CD4-positive, CD25-positive, alpha-beta regulatory T cell (primary cell): ENCODE results near the gene TENM4. TPM values are rescaled to one million over a fixed set of nuclear protein-coding genes. Genes with fewer than 3 reads are reported as not detected.

ENCODE experiments used
- ATAC-seq, 2 donors: fragments of 150-1000 bp; cut with Tn5 transposase; one replicate each; pipeline ENCODE4 v1.10.0; 2021; ENCODE audit warnings: low read depth in 2 of 2, moderate number of reproducible peaks in 2 of 2, moderate library complexity in 1 of 2
- DNase-seq, 3 donors: peaks; one replicate each; pipeline versions ENCODE4 v3.0.0 to v3.0.0-alpha.2; 2012 to 2022; ENCODE audit warnings: mixed read lengths in 1 of 3
- H3K27ac ChIP-seq: one replicate; pipeline ENCODE4 v1.7.0; 2013; ENCODE audit warnings: mild to moderate bottlenecking, low read length; ENCODE audit not compliant: insufficient read depth, poor library complexity, severe bottlenecking
- H3K27me3 ChIP-seq: one replicate; pipeline ENCODE4 v1.7.0; 2013; ENCODE audit warnings: low read length; ENCODE audit not compliant: control insufficient read depth, insufficient read depth
- H3K36me3 ChIP-seq: one replicate; pipeline ENCODE4 v1.7.0; 2013; ENCODE audit warnings: mild to moderate bottlenecking, low read length, moderate library complexity; ENCODE audit not compliant: control insufficient read depth, insufficient read depth
- H3K4me1 ChIP-seq: 2 replicates; pipeline ENCODE4 v1.7.0; 2013; ENCODE audit warnings: mild to moderate bottlenecking, low read length; ENCODE audit not compliant: insufficient read depth, control insufficient read depth, poor library complexity, severe bottlenecking
- H3K4me3 ChIP-seq: one replicate; pipeline ENCODE4 v1.7.0; 2013; ENCODE audit warnings: low read depth, mild to moderate bottlenecking, low read length, moderate library complexity
- H3K9me3 ChIP-seq, 2 experiments: 1 replicate in 1 of 2; 2 replicates in 1 of 2; pipeline ENCODE4 v1.7.0; 2013; ENCODE audit warnings: low read length in 2 of 2, mild to moderate bottlenecking in 1 of 2, moderate library complexity in 1 of 2; ENCODE audit not compliant: control insufficient read depth in 2 of 2
- H3K27ac Mint-ChIP-seq, 3 donors: one replicate each; pipeline ENCODE4 v1.8.0; 2020 to 2022; ENCODE audit warnings: mild to moderate bottlenecking in 3 of 3, mixed read lengths in 3 of 3, moderate library complexity in 2 of 3
- H3K27me3 Mint-ChIP-seq: one replicate; pipeline ENCODE4 v1.8.0; 2022; ENCODE audit warnings: mild to moderate bottlenecking, mixed read lengths
- H3K36me3 Mint-ChIP-seq: one replicate; pipeline ENCODE4 v1.8.0; 2020; ENCODE audit warnings: mixed read lengths
- H3K4me1 Mint-ChIP-seq, 4 donors: one replicate each; pipeline ENCODE4 v1.8.0; 2020 to 2022; ENCODE audit warnings: mixed read lengths in 4 of 4, mild to moderate bottlenecking in 1 of 4
- H3K4me3 Mint-ChIP-seq, 4 donors: one replicate each; pipeline ENCODE4 v1.8.0; 2020 to 2022; ENCODE audit warnings: mild to moderate bottlenecking in 4 of 4, mixed read lengths in 4 of 4, moderate library complexity in 3 of 4
- H3K9me3 Mint-ChIP-seq, 7 donors: one replicate each; pipeline ENCODE4 v1.8.0; 2020 to 2022; ENCODE audit warnings: mixed read lengths in 7 of 7, mild to moderate bottlenecking in 3 of 7, moderate library complexity in 2 of 7
- polyA plus RNA-seq, 4 donors: library from polyadenylated mRNA; unstranded; fragments of 300-500 nt; fragmentation: Illumina TruSeq; gene quantifications; one replicate each; pipeline ENCODE4 v1.2.3, GENCODE V29; 2021
- total RNA-seq: library from RNA; stranded (reverse); gene quantifications from one replicate; pipeline ENCODE4 v1.2.3, GENCODE V29; 2022

Gene TENM4
- total and polyA plus RNA-seq, 5 donors from 2014 or later, result 0.02 TPM; not detected in 4

GRCh38 chr11:78672850-78673620, 767.8 kb downstream of the TENM4 start:
- peaks cover 0 to 1% (median 0%) of the 10 kb centered on the region in 7 donors for H3K9me3 Mint-ChIP-seq
- no peaks in the 10 kb centered on the region for H3K36me3 Mint-ChIP-seq
- H3K36me3 ChIP-seq, result no peaks in the 10 kb centered on the region
- H3K27me3 ChIP-seq, result no peaks in the 10 kb centered on the region
- H3K9me3 ChIP-seq, result no peaks in the 10 kb centered on the region
- H3K27ac Mint-ChIP-seq, result no peak overlapping the region
- no peak overlapping the region for H3K4me3 ChIP-seq
- H3K27me3 Mint-ChIP-seq, result no peaks in the 10 kb centered on the region
- H3K4me1 ChIP-seq, result no peaks in the 10 kb centered on the region
- H3K4me3 Mint-ChIP-seq, result no peak overlapping the region
- DNase-seq (no peak), ATAC-seq (no peak)
- H3K27ac ChIP-seq, result no peak overlapping the region
- H3K4me1 Mint-ChIP-seq, result no peaks in the 10 kb centered on the region

- no peaks in the 10 kb centered on the region for H3K36me3 ChIP-seq
- no peak overlapping the region for H3K27ac ChIP-seq
- Mint-ChIP-seq H3K4me3 (no peak overlapping the region), H3K36me3 (no peaks in the 10 kb centered on the region), H3K4me1 (no peaks in the 10 kb centered on the region), H3K9me3 (peaks cover 0 to 1% (median 0%) of the 10 kb centered on the region in 7 donors), H3K27ac (no peak overlapping the region), H3K27me3 (no peaks in the 10 kb centered on the region)
- H3K4me3 ChIP-seq, result no peak overlapping the region
- H3K27me3 ChIP-seq, result no peaks in the 10 kb centered on the region
- no peaks in the 10 kb centered on the region for H3K4me1 ChIP-seq
- no peak for DNase-seq
- ATAC-seq, result no peak
- H3K9me3 ChIP-seq, result no peaks in the 10 kb centered on the region
Measured at GRCh38 chr11:78669249-78669648, 771.6 kb downstream of the TENM4 start.

GRCh38 chr11:78667461-78667860, 773.4 kb downstream of the TENM4 start:
- Mint-ChIP-seq H3K27me3 (no peaks in the 10 kb centered on the region), H3K36me3 (no peaks in the 10 kb centered on the region), H3K4me1 (no peaks in the 10 kb centered on the region), H3K4me3 (no peak overlapping the region), H3K9me3 (peaks cover 0 to 3% (median 0%) of the 10 kb centered on the region in 7 donors), H3K27ac (no peak overlapping the region)
- DNase-seq (no peak), ATAC-seq (no peak)
- H3K4me3 ChIP-seq, result no peak overlapping the region
- no peaks in the 10 kb centered on the region for H3K4me1 ChIP-seq
- no peaks in the 10 kb centered on the region for H3K27me3 ChIP-seq
- no peaks in the 10 kb centered on the region for H3K36me3 ChIP-seq
- H3K9me3 ChIP-seq, result no peaks in the 10 kb centered on the region
- no peak overlapping the region for H3K27ac ChIP-seq

GRCh38 chr11:78666675-78667160, 774.1 kb downstream of the TENM4 start:
- H3K36me3 Mint-ChIP-seq, result no peaks in the 10 kb centered on the region
- no peak for ATAC-seq
- H3K4me3 Mint-ChIP-seq, result no peak overlapping the region
- H3K9me3 ChIP-seq, result no peaks in the 10 kb centered on the region
- DNase-seq, result no peak
- no peaks in the 10 kb centered on the region for H3K36me3 ChIP-seq
- no peak overlapping the region for H3K27ac ChIP-seq
- H3K9me3 Mint-ChIP-seq, result peaks cover 0 to 3% (median 0%) of the 10 kb centered on the region in 7 donors
- no peaks in the 10 kb centered on the region for H3K27me3 ChIP-seq
- H3K27ac Mint-ChIP-seq, result no peak overlapping the region
- H3K4me1 Mint-ChIP-seq, result no peaks in the 10 kb centered on the region
- no peak overlapping the region for H3K4me3 ChIP-seq
- no peaks in the 10 kb centered on the region for H3K4me1 ChIP-seq
- no peaks in the 10 kb centered on the region for H3K27me3 Mint-ChIP-seq

- Histone ChIP-seq H3K4me1 (no peaks in the 10 kb centered on the region), H3K27me3 (no peaks in the 10 kb centered on the region), H3K27ac (no peak overlapping the region), H3K4me3 (no peak overlapping the region), H3K36me3 (no peaks in the 10 kb centered on the region), H3K9me3 (no peaks in the 10 kb centered on the region)
- Mint-ChIP-seq H3K9me3 (peaks cover 0 to 3% (median 0%) of the 10 kb centered on the region in 7 donors), H3K27ac (no peak overlapping the region), H3K36me3 (no peaks in the 10 kb centered on the region), H3K4me1 (no peaks in the 10 kb centered on the region), H3K27me3 (no peaks in the 10 kb centered on the region), H3K4me3 (no peak overlapping the region)
- no peak for ATAC-seq
- no peak for DNase-seq
Measured at GRCh38 chr11:78664636-78665035, 776.2 kb downstream of the TENM4 start.

- H3K9me3 ChIP-seq, result no peaks in the 10 kb centered on the region
- H3K4me3 Mint-ChIP-seq, result no peak overlapping the region
- peaks cover 0 to 2% (median 0%) of the 10 kb centered on the region in 7 donors for H3K9me3 Mint-ChIP-seq
- H3K4me3 ChIP-seq, result no peak overlapping the region
- ATAC-seq (no peak), DNase-seq (no peak)
- no peaks in the 10 kb centered on the region for H3K36me3 ChIP-seq
- H3K27ac ChIP-seq, result no peak overlapping the region
- no peaks in the 10 kb centered on the region for H3K4me1 ChIP-seq
- H3K27me3 ChIP-seq, result no peaks in the 10 kb centered on the region
- H3K36me3 Mint-ChIP-seq, result no peaks in the 10 kb centered on the region
- no peak overlapping the region for H3K27ac Mint-ChIP-seq
- H3K4me1 Mint-ChIP-seq, result no peaks in the 10 kb centered on the region
- H3K27me3 Mint-ChIP-seq, result no peaks in the 10 kb centered on the region
Measured at GRCh38 chr11:78662811-78663210, 778.0 kb downstream of the TENM4 start.

GRCh38 chr11:78660471-78660870, 780.4 kb downstream of the TENM4 start:
- H3K27me3 ChIP-seq, result no peaks in the 10 kb centered on the region

More at GRCh38 chr11:78660471-78660870, 780.4 kb downstream of the TENM4 start:
- no peaks in the 10 kb centered on the region for H3K36me3 Mint-ChIP-seq
- Histone ChIP-seq H3K36me3 (no peaks in the 10 kb centered on the region), H3K4me3 (no peak overlapping the region), H3K4me1 (no peaks in the 10 kb centered on the region), H3K27ac (no peak overlapping the region), H3K9me3 (no peaks in the 10 kb centered on the region)
- peaks cover 0 to 2% (median 0%) of the 10 kb centered on the region in 7 donors for H3K9me3 Mint-ChIP-seq
- no peak for ATAC-seq
- H3K4me1 Mint-ChIP-seq, result no peaks in the 10 kb centered on the region
- no peaks in the 10 kb centered on the region for H3K27me3 Mint-ChIP-seq
- H3K27ac Mint-ChIP-seq, result no peak overlapping the region
- no peak for DNase-seq
- H3K4me3 Mint-ChIP-seq, result no peak overlapping the region
